DMS53 treated with DMSO at 0.1 percent for 48 hours (cell line): ENCODE measurements around the gene BACH2.
"Not testable (repeated sequence)": the region's sequence is repeated elsewhere in the genome, so short reads cannot be mapped to it uniquely, and the experiment has no call there.

Experiments used
- DNase-seq: peaks from one replicate; lab custom pipeline; 2025; ENCODE audit not compliant: unreplicated experiment; lab: John Stamatoyannopoulos, UW

The BACH2 gene

DNA sequence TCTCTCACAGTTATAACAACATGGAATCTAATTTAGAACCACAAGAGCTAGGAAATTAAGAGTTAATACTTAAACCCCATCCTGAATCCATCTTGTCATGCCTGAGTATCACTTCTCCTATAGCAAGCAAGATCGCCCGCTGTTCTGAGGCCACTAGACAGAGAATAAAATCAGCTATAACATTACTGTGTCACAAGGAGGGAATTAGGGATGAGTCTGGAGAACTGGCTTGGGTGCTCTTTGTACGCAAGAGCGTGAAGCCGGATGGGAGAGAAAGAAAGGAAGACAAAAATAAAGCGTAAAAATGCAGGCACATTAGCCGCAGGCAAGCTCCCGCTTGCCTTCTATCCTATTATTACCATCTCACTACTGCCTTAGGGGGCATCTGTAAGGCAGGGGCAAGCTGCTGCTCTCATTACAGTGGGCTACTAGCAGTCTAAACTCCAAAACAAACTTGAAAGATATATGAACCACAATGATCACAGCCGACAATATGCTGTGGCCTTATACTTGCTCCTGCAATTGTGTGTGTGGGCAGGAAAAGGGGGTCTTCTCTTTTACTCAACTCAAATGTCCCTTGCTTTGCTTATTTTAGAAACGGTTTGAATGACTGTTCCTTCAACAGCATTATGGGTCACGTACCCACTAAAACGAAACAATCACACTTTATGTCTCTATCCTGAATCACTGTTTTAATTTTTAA lies 320.5 kb downstream of the BACH2 start:
- no peak for DNase-seq

DNA sequence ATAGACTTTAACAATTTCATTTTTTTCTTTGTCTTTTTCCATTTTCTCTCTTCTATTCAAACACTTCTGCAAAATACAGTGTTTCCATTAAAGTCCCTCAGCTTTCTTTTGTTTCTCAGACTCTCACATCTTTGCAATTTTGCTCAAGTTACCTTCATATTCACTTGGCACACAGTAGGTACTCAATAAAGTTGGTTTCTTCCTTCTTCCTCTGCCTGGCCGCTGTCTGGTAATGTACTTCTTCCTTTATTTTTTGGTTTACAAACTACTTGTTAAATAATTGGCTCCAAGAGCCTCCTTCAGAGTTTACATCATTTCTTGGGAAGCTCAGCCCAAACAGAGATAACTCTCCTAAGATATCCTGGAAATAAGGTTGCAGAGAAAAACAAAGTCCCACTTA lies 321.3 kb downstream of the BACH2 start:
- DNase-seq: no peak

DNA sequence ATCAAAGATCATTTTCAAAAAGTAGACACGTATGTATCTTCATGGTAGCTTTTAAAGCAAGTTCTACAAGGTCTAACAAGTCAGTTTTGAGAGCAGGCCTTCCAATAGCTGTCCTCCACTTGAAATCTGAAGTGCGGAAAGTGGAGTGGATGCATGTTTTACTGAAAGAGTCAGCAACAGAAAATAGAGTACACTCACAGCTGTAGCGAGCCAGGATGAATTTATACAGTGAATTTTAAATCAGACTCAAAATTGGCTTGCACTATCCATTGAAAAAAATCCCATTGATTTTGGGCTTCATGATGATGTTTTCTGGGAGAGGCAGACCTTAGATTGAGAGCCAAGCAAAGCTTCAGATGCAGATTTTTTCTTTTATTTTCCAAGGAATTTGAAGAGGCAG lies 321.8 kb downstream of the BACH2 start:
- DNase-seq: no peak

DNA sequence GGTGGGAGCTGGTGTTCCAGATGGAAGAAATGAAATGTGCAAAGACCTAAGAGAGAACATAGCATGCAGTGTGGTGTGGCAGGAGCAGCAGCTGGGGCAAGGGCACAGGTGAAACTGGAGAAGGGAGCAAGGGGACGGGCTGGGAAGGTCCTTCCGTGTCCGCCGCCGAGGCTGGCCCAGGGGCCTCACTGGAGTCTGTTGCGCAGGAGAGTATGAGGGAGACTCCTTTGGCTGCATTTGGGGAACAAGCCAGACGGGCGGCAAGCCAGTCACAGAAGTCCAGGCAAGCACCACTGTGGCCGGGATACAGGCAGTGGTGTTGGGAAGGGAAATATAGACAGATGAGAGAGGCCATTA lies 324.6 kb downstream of the BACH2 start:
- DNase-seq: no peak

DNA sequence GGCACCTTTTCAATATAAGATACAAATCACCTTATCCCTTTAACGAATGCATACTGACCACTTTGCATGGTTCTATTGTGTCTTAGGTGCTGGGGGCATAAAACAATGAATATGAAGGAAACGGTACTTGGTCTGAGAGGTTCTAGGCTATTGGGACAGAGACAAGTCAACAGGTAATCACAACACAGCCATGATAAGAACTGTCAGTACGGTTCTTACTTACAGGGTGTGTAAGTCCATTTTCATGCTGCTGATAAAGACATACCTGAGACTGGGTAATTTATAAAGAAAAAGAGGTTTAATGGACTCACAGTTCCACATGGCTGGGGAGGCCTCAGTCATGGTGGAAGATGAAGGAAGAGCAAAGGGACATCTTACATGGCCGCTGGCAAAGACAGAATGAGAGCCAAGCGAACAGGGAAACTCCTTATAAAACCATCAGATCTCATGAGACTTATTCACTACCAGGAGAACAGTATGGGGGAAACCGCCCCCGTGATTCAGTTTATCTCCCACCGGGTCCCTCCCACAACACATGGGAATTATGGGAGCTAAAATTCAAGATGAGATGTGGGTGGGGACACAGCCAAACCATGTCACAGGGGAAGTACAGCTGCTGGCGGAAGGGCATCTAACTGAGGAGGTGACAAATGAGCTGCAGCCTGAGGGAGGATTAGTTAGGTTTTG lies 325.2 kb downstream of the BACH2 start:
- DNase-seq: not testable (repeated sequence)

DNA sequence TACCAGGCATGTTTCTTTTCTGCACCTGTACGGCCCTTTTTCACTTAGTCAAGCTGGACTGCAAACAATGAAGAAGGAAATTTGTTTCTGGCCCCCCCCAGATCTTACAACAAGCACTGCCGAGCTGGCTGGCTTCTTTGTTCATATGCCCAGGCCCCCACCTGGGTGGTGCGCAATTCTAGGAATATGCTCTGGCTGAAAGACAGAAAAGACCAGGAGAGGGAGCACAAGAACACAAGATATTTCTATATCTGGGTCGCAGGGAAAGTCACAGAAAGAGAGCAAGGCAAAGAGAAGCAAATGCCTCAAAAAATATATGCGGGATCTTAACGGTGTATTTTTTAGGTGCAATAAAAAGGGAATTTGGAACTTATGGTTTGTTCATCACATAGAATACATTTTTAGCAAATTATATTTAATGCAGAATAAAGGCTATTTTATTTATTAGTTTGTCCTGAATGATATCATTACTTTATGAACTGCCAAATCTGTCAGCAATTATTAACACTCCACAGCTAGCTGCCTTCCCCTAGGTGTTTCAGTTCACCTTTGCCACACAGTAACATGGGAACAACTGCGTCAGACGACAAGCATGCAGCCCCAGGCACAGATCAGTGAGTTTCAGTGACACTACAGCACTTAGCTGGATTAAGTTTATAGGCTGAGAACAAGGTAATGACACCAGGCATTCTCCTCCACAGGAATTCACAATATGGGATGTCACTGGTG lies 325.9 kb downstream of the BACH2 start:
- DNase-seq: peak; percentile 13

DNA sequence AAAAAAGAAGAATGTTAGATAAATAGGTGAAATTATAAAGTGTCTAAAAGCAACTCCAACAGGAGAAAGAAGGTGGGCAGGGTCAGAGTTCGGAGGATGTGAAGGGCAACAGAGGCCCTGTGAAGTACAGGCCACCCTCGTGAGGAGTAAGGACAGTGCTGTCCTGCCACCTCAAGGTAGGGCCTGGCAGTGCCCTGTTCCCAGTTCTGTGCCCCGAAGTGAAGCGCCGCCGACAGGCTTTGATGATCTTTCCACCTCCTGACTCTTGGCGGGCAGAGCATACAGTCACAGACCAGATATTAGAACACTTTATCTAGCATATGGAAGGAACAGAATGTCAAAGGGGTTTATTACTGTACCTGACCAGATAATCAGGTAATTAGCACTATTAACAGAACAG lies 326.6 kb downstream of the BACH2 start:
- no peak for DNase-seq

DNA sequence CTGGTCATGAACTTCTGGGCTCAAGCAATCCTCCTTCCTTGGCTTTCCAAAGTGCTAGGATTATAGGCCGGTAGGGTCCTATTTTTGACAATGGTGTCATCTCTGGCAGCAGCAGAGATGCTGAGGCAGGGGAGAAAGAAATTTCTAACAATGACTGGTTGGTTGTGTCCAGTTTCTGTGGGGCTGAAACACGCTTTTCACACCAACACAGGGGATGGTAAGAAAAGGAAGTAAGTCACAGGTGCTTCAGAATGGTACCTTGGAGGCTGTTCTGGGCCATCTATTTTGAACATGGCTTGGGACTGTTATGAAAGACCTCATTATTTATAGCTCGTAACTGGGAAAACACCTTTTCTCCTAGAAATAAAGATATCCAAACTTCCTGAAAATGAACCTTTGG lies 329.7 kb downstream of the BACH2 start:
- no peak for DNase-seq

DNA sequence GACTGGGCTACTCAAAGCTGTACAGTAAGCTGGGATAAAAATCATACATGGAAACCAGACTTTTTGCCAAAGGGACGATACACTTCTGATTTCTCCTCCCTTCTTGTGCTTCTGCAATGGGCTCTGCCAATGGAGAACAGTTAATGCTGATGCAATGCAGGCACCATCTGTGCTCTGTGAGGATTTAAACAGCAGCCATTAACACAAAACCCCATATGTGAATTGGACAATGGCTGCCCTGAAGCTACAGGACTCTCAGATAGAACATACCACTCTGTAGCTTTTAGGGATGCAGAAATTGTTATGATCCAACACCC lies 330.5 kb downstream of the BACH2 start:
- DNase-seq: no peak

DNA sequence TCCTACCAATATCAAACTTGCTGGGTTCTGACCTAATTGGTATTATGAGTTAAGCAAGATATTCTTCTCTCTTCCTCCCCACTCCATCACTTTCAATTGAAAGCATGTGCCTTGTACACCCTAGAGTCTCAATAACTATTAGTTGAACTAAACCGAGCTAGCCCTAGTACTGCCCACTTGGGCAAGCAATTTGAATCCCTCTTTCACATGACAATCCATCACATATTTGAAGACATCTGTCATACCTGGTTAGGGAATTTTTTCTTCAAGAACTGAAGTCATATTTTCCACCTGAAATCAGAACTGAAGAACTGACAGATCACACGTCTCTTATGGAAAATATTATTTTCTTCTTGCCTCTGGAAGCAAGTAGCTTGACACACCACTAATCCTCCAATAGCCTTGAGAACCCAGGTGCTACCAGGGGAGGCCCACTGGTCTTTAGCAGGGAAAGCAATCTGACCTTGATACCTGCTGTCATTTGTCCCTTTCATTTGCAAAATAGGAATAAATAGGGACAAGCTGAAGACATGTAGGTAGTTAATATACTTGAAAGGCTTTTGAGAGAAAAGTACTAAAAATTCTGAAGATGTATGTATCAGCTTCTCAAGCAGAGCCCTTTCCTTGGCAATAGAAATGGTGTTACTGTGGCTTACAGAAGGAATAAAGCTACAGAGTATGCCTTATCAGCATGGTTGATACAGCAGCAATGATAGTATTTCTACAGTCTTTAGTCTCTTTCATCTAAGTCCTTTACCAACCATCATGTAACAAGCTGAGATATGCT lies 331.0 kb downstream of the BACH2 start:
- no peak for DNase-seq

DNA sequence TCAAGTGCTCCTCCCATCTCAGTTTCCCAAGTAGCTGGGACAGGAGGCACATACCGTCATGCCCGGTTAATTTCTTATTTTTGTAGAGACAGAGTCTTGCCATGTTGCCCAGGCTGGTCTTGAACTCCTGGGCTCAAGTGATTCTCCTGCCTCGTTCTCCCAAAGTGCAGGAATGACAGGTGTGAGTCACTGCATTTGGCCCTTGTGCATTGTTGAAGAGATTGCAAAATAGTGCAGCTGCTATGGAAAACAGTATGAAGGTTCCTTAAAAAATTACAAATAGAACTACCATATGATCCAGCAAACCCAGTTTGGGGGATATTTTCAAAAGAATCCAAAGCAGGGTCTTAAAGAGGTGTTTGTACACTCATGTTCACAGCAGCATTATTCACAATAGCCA lies 333.3 kb downstream of the BACH2 start:
- DNase-seq: no peak

DNA sequence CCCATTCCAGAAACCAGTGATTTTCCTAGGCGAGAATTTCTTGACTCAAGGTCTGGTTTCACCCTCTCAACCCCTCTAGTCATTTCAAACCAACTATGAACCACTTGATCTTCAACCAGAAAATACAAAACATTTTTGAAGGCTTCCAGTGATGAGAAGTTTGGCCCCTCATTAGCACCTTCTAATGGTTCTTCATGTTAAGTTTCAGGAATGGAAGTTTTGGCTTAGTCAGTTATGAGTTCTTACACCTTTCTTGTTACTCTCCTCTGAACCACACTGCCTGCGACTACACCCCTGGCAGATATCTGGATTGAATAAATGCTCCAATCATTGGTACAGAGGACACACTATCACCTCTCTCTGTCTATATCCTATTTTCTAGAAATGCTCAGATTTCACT lies 335.2 kb downstream of the BACH2 start:
- no peak for DNase-seq

DNA sequence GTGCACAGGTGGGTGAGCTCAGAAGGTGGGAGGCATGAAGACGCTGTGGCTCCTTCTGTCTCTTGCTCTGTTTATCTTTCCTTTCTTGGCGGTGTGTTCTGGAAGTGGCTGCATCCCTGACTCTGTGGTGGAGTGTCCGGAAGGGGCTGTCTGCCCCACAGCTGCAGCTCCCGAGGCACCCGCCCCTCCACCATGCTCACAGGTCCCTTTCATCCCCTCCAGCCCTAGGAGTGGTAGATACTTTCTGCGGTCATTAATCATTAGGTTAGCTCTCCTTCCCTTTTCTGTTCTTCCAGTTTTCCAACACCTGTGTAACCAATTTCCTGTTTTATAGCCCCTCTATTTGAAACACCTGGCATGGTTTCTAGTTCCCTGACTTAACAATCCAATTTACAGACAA lies 336.8 kb downstream of the BACH2 start:
- DNase-seq: no peak

DNA sequence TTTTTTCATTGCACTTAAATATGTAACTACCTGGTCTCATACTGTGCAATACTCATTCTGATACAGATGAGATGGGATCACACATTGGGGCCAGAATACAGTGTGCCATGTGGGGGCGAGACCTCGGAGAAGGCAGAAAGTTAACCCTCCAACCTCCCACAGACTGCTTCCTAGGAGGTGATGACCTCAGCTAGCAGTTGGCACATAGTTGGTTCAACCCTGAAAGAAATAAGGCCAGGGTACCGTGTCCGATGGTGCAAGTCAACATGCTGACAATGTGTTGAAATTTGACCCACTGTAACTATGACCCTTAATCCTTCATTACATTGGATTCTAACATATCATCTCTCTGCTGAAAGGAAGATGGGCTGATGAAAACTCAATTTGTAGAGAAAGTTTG lies 340.5 kb downstream of the BACH2 start:
- DNase-seq: no peak

DNA sequence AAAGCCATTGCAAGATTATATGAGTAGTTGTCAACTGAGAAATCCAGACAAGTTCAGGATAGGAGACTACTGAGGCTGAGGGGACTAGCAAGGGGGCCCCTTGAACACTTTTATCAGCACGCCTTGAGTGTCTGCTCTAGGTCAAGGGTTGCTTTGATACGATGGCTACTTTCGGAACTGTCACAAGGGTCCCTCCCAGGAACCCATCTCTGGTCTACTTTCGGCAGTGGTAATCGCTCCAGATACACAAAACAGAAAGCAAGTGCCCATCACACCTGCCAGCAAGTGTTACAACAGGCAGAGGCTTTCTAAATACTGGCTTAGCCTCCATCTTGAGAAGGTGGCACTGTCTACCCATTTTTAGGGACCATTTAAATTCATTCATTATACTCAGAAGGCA lies 341.3 kb downstream of the BACH2 start:
- no peak for DNase-seq

DNA sequence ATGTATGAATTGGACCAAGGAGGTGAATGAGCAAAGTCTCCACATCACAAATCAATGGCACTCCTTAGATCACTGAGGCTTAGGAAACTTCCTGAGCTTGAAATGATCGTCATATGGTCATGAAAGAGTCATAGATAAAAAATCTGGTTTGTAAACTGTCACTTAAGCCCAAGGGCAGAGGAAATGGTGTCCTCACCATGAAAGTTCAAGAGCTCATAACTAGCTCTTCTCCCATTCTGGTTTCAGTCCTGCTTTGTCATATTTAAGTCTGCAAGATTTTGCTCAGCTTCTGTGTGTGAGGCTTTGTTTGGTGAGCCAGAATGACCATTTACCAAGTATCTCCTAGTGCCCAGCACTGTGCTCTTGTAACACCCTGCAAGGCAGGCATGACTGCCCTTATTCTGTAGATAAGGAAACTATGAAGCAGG lies 341.9 kb downstream of the BACH2 start:
- no peak for DNase-seq

DNA sequence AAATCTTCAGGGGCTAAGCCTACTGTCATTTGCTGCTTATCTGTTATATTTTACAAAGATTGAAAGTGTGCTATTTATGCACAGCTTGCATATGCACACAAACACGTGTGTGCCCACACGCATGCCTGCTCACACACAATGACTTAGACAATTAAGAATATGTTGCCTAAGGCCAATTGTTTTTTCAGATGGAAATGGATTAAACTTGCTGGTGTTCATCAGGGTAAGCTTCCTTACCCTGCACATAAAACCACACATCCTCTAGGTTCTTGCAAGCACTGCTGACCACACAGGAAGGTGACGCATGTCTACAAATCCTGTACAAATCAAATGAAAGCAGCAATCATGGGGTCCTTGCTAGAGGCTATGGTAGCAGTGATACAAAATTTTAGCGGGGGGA lies 344.0 kb downstream of the BACH2 start:
- no peak for DNase-seq

DNA sequence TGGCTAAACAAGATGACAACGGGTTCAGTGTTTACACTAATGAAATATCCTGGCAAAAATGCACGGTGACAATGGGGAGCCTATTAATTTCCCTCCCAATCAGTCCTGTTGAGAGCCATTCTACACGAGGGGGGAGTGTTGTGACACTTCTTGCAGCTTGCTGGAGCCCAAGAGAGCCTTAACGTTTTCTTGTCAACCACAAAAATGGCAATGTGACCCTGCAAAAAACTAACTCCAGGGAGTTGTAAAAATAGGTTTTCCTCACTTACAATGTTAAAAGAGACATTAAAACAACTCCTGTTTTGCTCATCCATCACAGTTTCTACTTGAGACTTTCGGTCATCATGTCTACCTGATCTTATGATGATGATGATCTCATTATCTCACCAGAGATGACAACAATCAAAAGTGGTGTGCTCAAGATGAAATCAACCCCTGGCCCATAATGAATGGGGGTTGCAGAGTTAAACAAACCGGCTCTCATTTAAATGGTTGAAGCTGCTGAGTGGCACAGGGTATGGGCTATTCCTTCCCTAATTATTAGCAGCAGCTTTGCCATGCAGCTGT lies 344.5 kb downstream of the BACH2 start:
- no peak for DNase-seq

DNA sequence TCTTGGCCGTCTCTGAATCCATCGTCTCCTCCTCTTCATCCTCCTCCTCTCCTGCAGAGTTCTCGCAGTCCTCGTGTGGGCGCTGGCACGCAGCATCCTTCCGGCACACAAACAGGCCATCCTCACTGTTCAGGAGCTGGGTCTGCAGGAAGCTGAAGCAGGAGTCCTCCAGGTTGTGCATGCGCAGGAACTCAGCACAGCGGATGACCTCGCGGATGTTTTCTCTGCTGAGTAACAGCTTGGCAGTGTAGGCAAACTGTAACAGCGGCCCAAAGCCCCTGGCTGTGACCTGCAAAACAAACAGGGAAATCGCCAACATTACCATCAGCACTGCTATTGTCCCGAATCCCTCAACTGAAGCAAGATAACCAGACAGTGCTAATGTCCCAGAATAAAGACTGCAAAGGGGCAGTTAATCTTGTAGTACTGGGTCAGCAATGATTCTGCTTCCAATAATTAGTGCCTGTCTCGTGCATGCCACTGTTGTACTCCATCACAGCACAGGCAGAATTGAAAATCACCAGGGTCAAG lies 345.0 kb downstream of the BACH2 start:
- no peak for DNase-seq

DNA sequence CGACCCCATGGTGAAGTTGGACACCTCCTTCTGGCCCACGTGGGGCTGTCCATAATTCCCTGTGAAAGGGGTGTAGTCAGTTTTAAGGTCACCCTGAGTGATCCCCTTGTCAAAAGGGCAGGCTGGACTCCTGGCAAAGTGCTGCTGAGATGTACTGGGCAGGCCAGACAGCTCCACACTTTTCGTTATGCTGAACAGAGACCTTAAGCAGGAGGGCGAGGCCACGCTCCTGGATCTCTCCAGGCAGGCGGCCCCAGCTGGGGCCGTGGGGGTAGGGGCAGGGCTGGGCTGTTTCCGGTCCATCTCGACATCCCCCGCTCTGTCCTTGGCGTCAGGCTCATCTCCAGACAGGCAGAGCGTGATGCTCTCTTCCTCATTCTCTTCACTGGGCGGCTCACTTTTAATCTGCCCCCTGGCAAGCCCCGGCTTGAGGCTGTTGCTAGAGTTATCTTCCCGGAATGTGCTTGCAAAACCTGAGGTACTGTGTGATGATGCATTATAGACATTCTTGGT lies 345.7 kb downstream of the BACH2 start:
- no peak for DNase-seq

DNA sequence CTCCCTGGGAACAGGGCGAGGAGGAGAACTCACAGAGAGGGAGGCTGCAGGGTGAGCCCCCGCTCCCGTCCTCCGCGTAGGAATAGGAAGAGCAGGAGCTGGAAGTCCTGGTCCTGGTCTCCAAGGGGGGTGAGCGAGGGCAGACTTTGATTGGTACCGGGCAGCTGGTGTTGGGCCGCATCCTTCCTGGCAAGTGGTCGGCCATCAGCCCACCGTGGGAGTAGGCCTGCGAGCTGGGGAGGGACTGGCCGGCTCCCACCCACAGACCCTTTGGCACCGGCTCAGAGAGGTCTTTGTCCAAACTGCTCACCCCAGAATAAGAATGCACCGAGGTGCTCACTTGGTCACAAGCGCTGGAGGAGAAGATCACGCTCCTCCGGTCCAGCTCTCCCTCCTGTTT lies 346.2 kb downstream of the BACH2 start:
- no peak for DNase-seq
